Measurements from ENCODE around the gene PTPRF.

- TF ChIP-seq CTCF (IDR thresholded peaks at IDR 0.05; ENCODE audit: low read depth, low read length) (no peak), POLR2A (IDR thresholded peaks at IDR 0.05; ENCODE audit: extremely low read depth, insufficient read length) (no peak), MAX (IDR thresholded peaks at IDR 0.05; ENCODE audit: low read depth, low read length) (no peak), MYC (IDR thresholded peaks at IDR 0.05; ENCODE audit: low read depth, low read length) (no peak)
These were observed 38.5 kb downstream of the PTPRF start for GRCh38 chr1:43569175-43569574.
